Measurements from ENCODE around the gene DKC1. TPM values are rescaled to one million over a fixed set of nuclear protein-coding genes. Genes with fewer than 3 reads are reported as not detected.

The DKC1 gene
- total RNA-seq, 2 experiments from 2014 or later: 51.7 to 58.6 TPM

- Histone ChIP-seq H3K27me3 (ENCODE audit: control insufficient read depth in 1 of 2, insufficient read depth in 2 of 2, low read length in 2 of 2) (no peaks in the 10 kb centered on the region), H3K4me3 (ENCODE audit: low read length) (peak overlapping the region; percentile 36), H3K36me3 (ENCODE audit: insufficient read depth, low read length) (no peaks in the 10 kb centered on the region), H3K9me3 (ENCODE audit: control insufficient read depth in 1 of 2, insufficient read depth in 1 of 2, low read length in 2 of 2) (no peaks in the 10 kb centered on the region), H3K27ac (ENCODE audit: low read depth in 1 of 2, low read length in 2 of 2) (no peak overlapping the region), H3K4me1 (ENCODE audit: insufficient read depth, low read length) (peaks cover 7% of the 10 kb centered on the region)
- ATAC-seq (ENCODE audit: poor library complexity): no peak
- ChIA-PET CTCF (no interaction called here), POLR2A (interaction anchor here (0.6 to 0.9 kb wide), 2 partner anchors 14 to 25 kb away, joined by 3 read pairs; no protein-coding TSS in a partner anchor)
- TF ChIP-seq, protein P1, sequence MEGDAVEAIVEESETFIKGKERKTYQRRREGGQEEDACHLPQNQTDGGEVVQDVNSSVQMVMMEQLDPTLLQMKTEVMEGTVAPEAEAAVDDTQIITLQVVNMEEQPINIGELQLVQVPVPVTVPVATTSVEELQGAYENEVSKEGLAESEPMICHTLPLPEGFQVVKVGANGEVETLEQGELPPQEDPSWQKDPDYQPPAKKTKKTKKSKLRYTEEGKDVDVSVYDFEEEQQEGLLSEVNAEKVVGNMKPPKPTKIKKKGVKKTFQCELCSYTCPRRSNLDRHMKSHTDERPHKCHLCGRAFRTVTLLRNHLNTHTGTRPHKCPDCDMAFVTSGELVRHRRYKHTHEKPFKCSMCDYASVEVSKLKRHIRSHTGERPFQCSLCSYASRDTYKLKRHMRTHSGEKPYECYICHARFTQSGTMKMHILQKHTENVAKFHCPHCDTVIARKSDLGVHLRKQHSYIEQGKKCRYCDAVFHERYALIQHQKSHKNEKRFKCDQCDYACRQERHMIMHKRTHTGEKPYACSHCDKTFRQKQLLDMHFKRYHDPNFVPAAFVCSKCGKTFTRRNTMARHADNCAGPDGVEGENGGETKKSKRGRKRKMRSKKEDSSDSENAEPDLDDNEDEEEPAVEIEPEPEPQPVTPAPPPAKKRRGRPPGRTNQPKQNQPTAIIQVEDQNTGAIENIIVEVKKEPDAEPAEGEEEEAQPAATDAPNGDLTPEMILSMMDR (IDR thresholded peaks at IDR 0.05): no peak
- Mint-ChIP-seq H3K27ac (peak overlapping the region; percentile 84), H3K4me3 (peak overlapping the region; percentile 89), H3K36me3 (ENCODE audit: low read depth) (peaks cover 9% of the 10 kb centered on the region), H3K4me1 (ENCODE audit: low read depth) (peaks cover 19% of the 10 kb centered on the region), H3K9me3 (no peaks in the 10 kb centered on the region), H3K27me3 (no peaks in the 10 kb centered on the region)
- intact Hi-C loops (cut with DNase I, micrococcal nuclease): no loop called here
- no peak for DNase-seq
Observed at GRCh38 chrX:154784149-154784995, 21.7 kb downstream of the DKC1 start.

DNA sequence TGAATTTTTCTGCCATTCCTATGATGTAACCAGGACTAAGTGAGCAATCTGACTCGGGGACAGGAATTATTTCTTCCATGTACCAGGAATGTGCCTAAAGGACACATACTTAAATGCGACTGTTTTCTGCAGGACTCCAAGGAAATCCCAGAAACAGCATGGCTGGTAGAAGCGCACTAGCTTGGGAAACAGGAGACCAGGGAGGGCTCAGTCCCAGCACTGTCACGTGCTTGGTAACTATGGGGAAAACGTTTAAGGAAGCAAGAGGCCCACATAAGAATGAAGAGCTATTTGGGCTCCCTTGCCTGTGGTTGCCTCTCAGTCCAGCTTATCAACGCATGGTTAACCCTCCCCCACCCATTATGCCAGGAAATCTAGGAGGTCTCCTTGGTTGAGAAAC, 23.1 kb downstream of the DKC1 start:
- ChIA-PET CTCF (no interaction called here), POLR2A (no interaction called here)
- Mint-ChIP-seq H3K4me3 (no peak overlapping the region), H3K4me1 (ENCODE audit: low read depth) (peaks cover 19% of the 10 kb centered on the region), H3K27me3 (no peaks in the 10 kb centered on the region), H3K27ac (no peak overlapping the region), H3K36me3 (ENCODE audit: low read depth) (peaks cover 16% of the 10 kb centered on the region), H3K9me3 (no peaks in the 10 kb centered on the region)
- DNase-seq (no peak), ATAC-seq (ENCODE audit: poor library complexity) (no peak)
- no peaks in the 10 kb centered on the region for H3K27me3 ChIP-seq (ENCODE audit: control insufficient read depth in 1 of 2, insufficient read depth in 2 of 2, low read length in 2 of 2)
- peaks cover 7% of the 10 kb centered on the region for H3K4me1 ChIP-seq (ENCODE audit: insufficient read depth, low read length)
- H3K27ac ChIP-seq (ENCODE audit: low read depth in 1 of 2, low read length in 2 of 2): no peak overlapping the region
- no peaks in the 10 kb centered on the region for H3K9me3 ChIP-seq (ENCODE audit: control insufficient read depth in 1 of 2, insufficient read depth in 1 of 2, low read length in 2 of 2)
- no peaks in the 10 kb centered on the region for H3K36me3 ChIP-seq (ENCODE audit: insufficient read depth, low read length)
- no peak overlapping the region for H3K4me3 ChIP-seq (ENCODE audit: low read length)
- TF ChIP-seq, protein P1 (IDR thresholded peaks at IDR 0.05): no peak
- intact Hi-C loops (cut with DNase I, micrococcal nuclease): no loop called here

DNA sequence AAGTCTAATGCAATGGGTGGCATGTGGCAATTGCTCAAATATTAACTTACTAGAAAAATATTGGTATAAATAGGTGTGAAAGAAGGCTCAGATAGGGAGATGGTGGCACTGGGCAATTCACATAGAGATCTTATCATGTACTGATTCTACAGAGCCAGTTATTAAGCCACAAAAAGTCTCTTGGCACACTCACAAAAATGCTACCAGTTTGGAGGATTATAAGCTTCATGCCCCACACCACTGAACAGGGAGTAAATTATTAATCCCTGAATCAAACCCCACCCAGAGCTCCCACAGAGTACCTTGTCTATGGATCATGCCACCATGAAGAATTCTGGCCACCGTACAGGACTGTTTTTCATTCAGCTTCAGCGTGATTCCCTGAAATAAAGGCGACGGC, 28.8 kb downstream of the DKC1 start:
- Histone ChIP-seq H3K4me1 (ENCODE audit: insufficient read depth, low read length) (no peaks in the 10 kb centered on the region), H3K36me3 (ENCODE audit: insufficient read depth, low read length) (no peaks in the 10 kb centered on the region), H3K27ac (ENCODE audit: low read depth in 1 of 2, low read length in 2 of 2) (no peak overlapping the region), H3K27me3 (ENCODE audit: control insufficient read depth in 1 of 2, insufficient read depth in 2 of 2, low read length in 2 of 2) (no peaks in the 10 kb centered on the region), H3K9me3 (ENCODE audit: control insufficient read depth in 1 of 2, insufficient read depth in 1 of 2, low read length in 2 of 2) (no peaks in the 10 kb centered on the region), H3K4me3 (ENCODE audit: low read length) (no peak overlapping the region)
- Mint-ChIP-seq H3K36me3 (ENCODE audit: low read depth) (peaks cover 19% of the 10 kb centered on the region), H3K27ac (no peak overlapping the region), H3K9me3 (no peaks in the 10 kb centered on the region), H3K27me3 (no peaks in the 10 kb centered on the region), H3K4me3 (no peak overlapping the region), H3K4me1 (ENCODE audit: low read depth) (no peaks in the 10 kb centered on the region)
- ChIA-PET POLR2A (no interaction called here), CTCF (no interaction called here)
- no peak for DNase-seq
- TF ChIP-seq, protein P1 (IDR thresholded peaks at IDR 0.05): no peak
- no peak for ATAC-seq (ENCODE audit: poor library complexity)
- intact Hi-C loops (cut with DNase I, micrococcal nuclease): no loop called here
